HG03039 (cell line): ENCODE data around the gene EVC2.

Experiments
- ATAC-seq: cut with Tn5 transposase; IDR thresholded peaks from one replicate; pipeline ENCODE4 v1.9.1; 2021; ENCODE audit warnings: mild to moderate bottlenecking, moderate library complexity; ENCODE audit not compliant: unreplicated experiment

EVC2 gene

GRCh38 chr4:5686338-5686737 lies 22.0 kb downstream of the EVC2 start:
- ATAC-seq, result no peak

GRCh38 chr4:5685296-5685695 lies 23.1 kb downstream of the EVC2 start:
- ATAC-seq, result no peak

- no peak for ATAC-seq
Observed at GRCh38 chr4:5683566-5683965, 24.8 kb downstream of the EVC2 start.

GRCh38 chr4:5678977-5679376 lies 29.4 kb downstream of the EVC2 start:
- no peak for ATAC-seq

- ATAC-seq, result no peak
Observed at GRCh38 chr4:5676763-5677162, 31.6 kb downstream of the EVC2 start.

GRCh38 chr4:5666741-5667140 lies 41.6 kb downstream of the EVC2 start:
- no peak for ATAC-seq

GRCh38 chr4:5664778-5665177 lies 43.6 kb downstream of the EVC2 start:
- no peak for ATAC-seq

GRCh38 chr4:5662555-5662954 lies 45.8 kb downstream of the EVC2 start:
- no peak for ATAC-seq

GRCh38 chr4:5661237-5661636 lies 47.1 kb downstream of the EVC2 start:
- no peak for ATAC-seq

GRCh38 chr4:5660185-5660584 lies 48.2 kb downstream of the EVC2 start:
- ATAC-seq, result no peak

GRCh38 chr4:5658974-5659373 lies 49.4 kb downstream of the EVC2 start:
- ATAC-seq, result no peak

GRCh38 chr4:5656415-5656814 lies 51.9 kb downstream of the EVC2 start:
- ATAC-seq, result no peak

- ATAC-seq, result no peak
Observed at GRCh38 chr4:5654791-5655190, 53.6 kb downstream of the EVC2 start.

GRCh38 chr4:5651089-5651488 lies 57.3 kb downstream of the EVC2 start:
- no peak for ATAC-seq

GRCh38 chr4:5650040-5650439 lies 58.3 kb downstream of the EVC2 start:
- ATAC-seq, result no peak

GRCh38 chr4:5647351-5647750 lies 61.0 kb downstream of the EVC2 start:
- ATAC-seq, result no peak

- no peak for ATAC-seq
Observed at GRCh38 chr4:5640096-5640495, 68.3 kb downstream of the EVC2 start.

- ATAC-seq, result no peak
Observed at GRCh38 chr4:5639556-5639955, 68.8 kb downstream of the EVC2 start.

- no peak for ATAC-seq
Observed at GRCh38 chr4:5638976-5639375, 69.4 kb downstream of the EVC2 start.

GRCh38 chr4:5638316-5638715 lies 70.0 kb downstream of the EVC2 start:
- ATAC-seq, result no peak

GRCh38 chr4:5636766-5637670 lies 71.3 kb downstream of the EVC2 start:
- ATAC-seq, result no peak

- ATAC-seq, result no peak
Observed at GRCh38 chr4:5635826-5636195, 72.5 kb downstream of the EVC2 start.

- no peak for ATAC-seq
Observed at GRCh38 chr4:5632571-5632970, 75.8 kb downstream of the EVC2 start.
